Adrenal gland (tissue), 12 donors: ENCODE measurements around the gene RBPMS2. TPM values are rescaled to one million over a fixed set of nuclear protein-coding genes. Genes with fewer than 3 reads are reported as not detected.
A peak's percentile ranks its signal among the peaks of the same experiment; 100 is the strongest.

ENCODE experiments used
- DNase-seq, 7 donors: peaks; one replicate each; pipeline ENCODE4 v3.0.0-alpha.2; 2019 to 2020
- H3K27ac ChIP-seq, 5 donors: fragments of 200-600 bp; sonication (generic) in 4 of 5; 1 replicate in 3 of 5; 2 replicates in 2 of 5; pipeline versions ENCODE4 v1.5.1 to v1.8.0; 2016 to 2020; ENCODE audit warnings: mild to moderate bottlenecking in 1 of 5
- H3K27me3 ChIP-seq: fragments of 200-600 bp; 2 replicates; pipeline ENCODE4 v1.8.0; 2021
- H3K36me3 ChIP-seq, 2 donors: fragments of 200-600 bp; replicated peaks in 1 of 2; 1 replicate in 1 of 2; 2 replicates in 1 of 2; pipeline versions ENCODE4 v1.5.1 to v1.8.0; 2018 to 2022
- H3K4me1 ChIP-seq, 2 donors: fragments of 200-600 bp; replicated peaks in 1 of 2; 1 replicate in 1 of 2; 2 replicates in 1 of 2; pipeline versions ENCODE4 v1.5.1 to v1.8.0; 2018 to 2021
- H3K4me3 ChIP-seq, 4 donors: fragments of 200-600 bp; sonication (generic) in 3 of 4; one replicate each; pipeline ENCODE4 v1.5.1; 2016 to 2018
- H3K9me3 ChIP-seq, 3 donors: fragments of 200-600 bp; sonication (generic) in 1 of 3; replicated peaks in 1 of 3; 1 replicate in 2 of 3; 2 replicates in 1 of 3; pipeline versions ENCODE4 v1.5.1 to v1.8.0; 2016 to 2021
- POLR2A ChIP-seq, 2 donors: fragments of 450-650 bp; IDR thresholded peaks; one replicate each; pipeline ENCODE4 v1.6.1; 2017; ENCODE audit warnings: antibody characterized with exemption in 2 of 2, mild to moderate bottlenecking in 2 of 2, moderate library complexity in 1 of 2
- WGBS, 4 donors: extraction: QIAGEN DNeasy Blood & Tissue Kit in 2 of 4; methylation state at CpG; one replicate each; pipeline versions ENCODE4 v1.1.5 to v1.1.7; 2013 to 2017; 5-methylcytosine and 5-hydroxymethylcytosine counted together
- intact Hi-C, 2 donors: fragments of 100-400 bp; cut with DNase I; formaldehyde crosslinking; loops; one replicate each; pipeline versions ENCODE4 v1.14.1 to v1.15.0; 2022 to 2023
- polyA plus RNA-seq, 3 donors: library from polyadenylated mRNA; stranded (reverse); fragments of 200-250 nt in 2 of 3; fragments of 350-450 nt in 1 of 3; fragmentation: Illumina TruSeq in 1 of 3; extraction: RNeasy Lipid Tissue Mini Kit (QIAGEN cat#74804) in 1 of 3; gene quantifications; one replicate each; pipeline ENCODE4 v1.2.3, GENCODE V29; 2013 to 2014
- total RNA-seq, 9 donors: library from RNA; depleted of rRNA in 4 of 9; stranded (reverse); fragments of >200 nt in 4 of 9; fragments of 120-200 nt in 1 of 9; fragmentation: NEBNext Ultra II Directional in 1 of 9; extraction: Animal tissue kit (Norgen Biotek cat#: 25700) in 1 of 9; gene quantifications; one replicate each; pipeline versions ENCODE4 v1.1.0 to v1.2.4, GENCODE V29; 2013 to 2023
- TF ChIP-seq, protein P1 (sequence below), 6 experiments: fragments of 450-650 bp in 4 of 6; fragments of 200-600 bp in 2 of 6; sonication (generic) in 1 of 6; IDR thresholded peaks; 1 replicate in 5 of 6; 2 replicates in 1 of 6; pipeline versions ENCODE4 v1.5.1 to v1.8.0; 2016 to 2021; ENCODE audit warnings: antibody characterized with exemption in 6 of 6, mild to moderate bottlenecking in 2 of 6, moderate library complexity in 1 of 6
- donor health status: healthy with polysubstance abuse.
- donor health status: Bipolar disorder and iron deficiency.
- donor health status: DM: yes; HTN: yes; CAD: no.
- donor health status: DM: no; HTN: no; CAD: no.
- donor health status: DM: no; HTN: no; CAD: no.
- donor health status: DM: yes; HTN: yes; CAD: no.

Gene RBPMS2
- total and polyA plus RNA-seq, 12 donors, result 0.39 to 6.3 (median 4.0) TPM; not detected in 1

DNA sequence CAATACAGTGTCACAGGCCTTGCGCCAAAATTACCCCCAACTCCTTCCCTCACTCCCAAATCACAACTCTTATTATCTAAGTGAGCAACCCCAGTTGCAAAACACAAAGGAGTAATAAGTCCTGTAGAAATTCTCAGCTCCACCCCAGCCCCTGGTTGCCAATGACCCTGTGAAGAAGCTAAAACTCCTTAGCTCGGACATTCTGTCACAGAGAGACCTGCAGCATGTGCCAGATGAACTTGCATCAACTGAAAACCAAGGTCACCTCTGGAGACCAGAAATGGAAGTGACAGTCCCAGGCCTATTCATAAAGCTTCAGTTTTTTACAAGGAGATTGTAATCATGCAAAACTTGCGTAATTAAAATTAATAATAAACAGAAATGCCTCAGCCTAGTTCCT is 55.2 kb downstream of the RBPMS2 start:
- Histone ChIP-seq H3K36me3 (no peaks in the 10 kb centered on the region), H3K4me1 (no peaks in the 10 kb centered on the region), H3K4me3 (no peak overlapping the region), H3K9me3 (no peaks in the 10 kb centered on the region), H3K27ac (peak overlapping the region in 3 of 5 donors; percentile 20 to 59 (median 25)), H3K27me3 (no peaks in the 10 kb centered on the region)
- peak; percentile 51 to 87 (median 72) for DNase-seq
- 42 to 50% (median 49%) methylated on average over 3 of the region's 3 CpGs for WGBS, 4 donors
- TF ChIP-seq, protein P1, sequence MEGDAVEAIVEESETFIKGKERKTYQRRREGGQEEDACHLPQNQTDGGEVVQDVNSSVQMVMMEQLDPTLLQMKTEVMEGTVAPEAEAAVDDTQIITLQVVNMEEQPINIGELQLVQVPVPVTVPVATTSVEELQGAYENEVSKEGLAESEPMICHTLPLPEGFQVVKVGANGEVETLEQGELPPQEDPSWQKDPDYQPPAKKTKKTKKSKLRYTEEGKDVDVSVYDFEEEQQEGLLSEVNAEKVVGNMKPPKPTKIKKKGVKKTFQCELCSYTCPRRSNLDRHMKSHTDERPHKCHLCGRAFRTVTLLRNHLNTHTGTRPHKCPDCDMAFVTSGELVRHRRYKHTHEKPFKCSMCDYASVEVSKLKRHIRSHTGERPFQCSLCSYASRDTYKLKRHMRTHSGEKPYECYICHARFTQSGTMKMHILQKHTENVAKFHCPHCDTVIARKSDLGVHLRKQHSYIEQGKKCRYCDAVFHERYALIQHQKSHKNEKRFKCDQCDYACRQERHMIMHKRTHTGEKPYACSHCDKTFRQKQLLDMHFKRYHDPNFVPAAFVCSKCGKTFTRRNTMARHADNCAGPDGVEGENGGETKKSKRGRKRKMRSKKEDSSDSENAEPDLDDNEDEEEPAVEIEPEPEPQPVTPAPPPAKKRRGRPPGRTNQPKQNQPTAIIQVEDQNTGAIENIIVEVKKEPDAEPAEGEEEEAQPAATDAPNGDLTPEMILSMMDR (IDR thresholded peaks at IDR 0.05), result no peak
- TF ChIP-seq POLR2A (IDR thresholded peaks at IDR 0.05), result no peak
- intact Hi-C loops, result no loop called here

DNA sequence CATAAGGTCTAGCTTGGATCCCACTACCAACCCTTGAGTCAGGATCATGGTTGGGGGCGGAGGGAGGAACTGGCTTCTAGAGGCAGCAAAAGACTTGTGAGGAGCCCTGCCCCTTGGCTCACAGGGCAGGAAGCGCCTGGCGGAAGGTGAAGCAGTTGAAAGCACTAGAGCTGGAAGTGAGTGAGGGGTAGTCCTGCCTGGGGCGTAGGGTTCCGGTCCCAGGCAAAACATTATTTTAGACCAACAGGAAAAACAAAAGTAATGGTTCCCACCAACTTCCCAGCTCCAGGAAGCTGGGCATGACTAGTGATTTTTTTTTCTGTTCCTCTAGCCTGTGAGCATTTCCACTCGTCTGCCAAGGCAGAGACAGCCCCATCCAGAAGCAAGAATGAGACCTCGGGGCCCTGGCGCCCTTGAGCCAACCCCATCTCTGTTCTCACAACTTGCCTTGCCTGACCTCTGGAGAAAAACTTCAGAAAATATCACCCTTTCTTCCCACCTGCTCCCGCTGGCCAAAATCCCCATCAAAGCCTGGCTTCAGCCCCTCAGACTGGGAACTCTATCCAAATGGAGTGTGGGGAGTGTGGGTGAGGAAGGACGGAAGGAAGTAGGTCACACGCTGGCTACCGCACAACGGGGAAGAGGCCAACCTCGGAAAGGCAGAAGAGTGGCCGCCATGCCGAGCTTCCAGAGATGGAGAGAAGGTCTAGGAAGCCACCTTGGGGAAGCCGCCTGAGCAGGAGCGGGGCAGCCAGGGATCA is 57.5 kb downstream of the RBPMS2 start:
- no peak for TF ChIP-seq POLR2A (IDR thresholded peaks at IDR 0.05)
- TF ChIP-seq, protein P1 (IDR thresholded peaks at IDR 0.05), result no peak
- H3K36me3 ChIP-seq, result no peaks in the 10 kb centered on the region
- no peaks in the 10 kb centered on the region for H3K27me3 ChIP-seq
- no peak for DNase-seq
- H3K27ac ChIP-seq, result peak overlapping the region in 3 of 5 donors; percentile 15 to 74 (median 52)
- no peaks in the 10 kb centered on the region for H3K9me3 ChIP-seq
- no peaks in the 10 kb centered on the region for H3K4me1 ChIP-seq
- intact Hi-C loops, result no loop called here
- no peak overlapping the region for H3K4me3 ChIP-seq
- WGBS, 4 donors, result 64 to 75% (median 71%) methylated on average over 15 to 18 of the region's 18 CpGs

DNA sequence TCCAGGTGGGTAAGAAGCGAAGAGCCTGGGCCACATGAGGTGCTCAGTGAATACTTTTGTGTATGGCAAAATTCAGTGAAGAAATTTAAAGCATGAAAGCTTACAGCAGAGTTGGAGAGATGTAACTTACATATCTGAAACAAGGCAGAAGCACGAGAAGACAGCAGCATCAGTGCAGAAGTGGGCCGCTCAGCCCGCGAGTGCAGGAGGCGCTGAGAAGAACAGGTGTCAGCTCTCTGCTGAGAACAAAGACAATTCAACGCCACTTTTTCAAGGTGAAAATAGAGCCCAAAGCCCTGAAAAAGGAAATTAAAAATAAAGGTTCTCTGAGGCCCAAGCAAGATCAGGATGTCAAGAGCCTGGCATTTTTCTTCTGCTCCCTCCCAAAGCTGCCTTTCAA is 58.3 kb downstream of the RBPMS2 start:
- no peak for DNase-seq
- Histone ChIP-seq H3K4me1 (no peaks in the 10 kb centered on the region), H3K27me3 (no peaks in the 10 kb centered on the region), H3K36me3 (no peaks in the 10 kb centered on the region), H3K27ac (no peak overlapping the region), H3K9me3 (no peaks in the 10 kb centered on the region), H3K4me3 (no peak overlapping the region)
- TF ChIP-seq, protein P1 (IDR thresholded peaks at IDR 0.05), result no peak
- TF ChIP-seq POLR2A (IDR thresholded peaks at IDR 0.05), result no peak
- intact Hi-C loops, result no loop called here
- 89 to 96% (median 93%) methylated on average over 7 of the region's 7 CpGs for whole genome bisulfite sequencing, 4 donors

DNA sequence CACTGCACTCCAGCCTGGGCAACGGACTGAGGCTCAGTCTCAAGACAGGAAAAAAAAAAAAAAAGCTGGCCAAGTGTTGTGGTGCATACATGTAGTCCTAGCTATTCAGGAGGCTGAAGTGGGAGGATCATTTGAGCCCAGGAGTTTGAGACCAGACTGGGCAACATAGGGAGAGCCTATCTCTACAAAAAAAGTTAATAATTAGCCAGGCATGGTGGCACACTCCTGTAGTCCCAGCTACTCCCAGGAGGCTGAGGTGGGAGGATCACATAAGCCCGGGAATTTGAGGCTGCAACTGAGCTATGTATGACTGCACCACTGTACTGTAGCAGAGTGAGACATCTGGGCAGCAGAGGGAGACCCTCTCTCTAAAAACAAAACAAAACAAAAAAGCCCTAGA is 58.9 kb downstream of the RBPMS2 start:
- H3K27ac ChIP-seq, result no peak overlapping the region
- DNase-seq, result no peak
- intact Hi-C loops, result no loop called here
- no peak overlapping the region for H3K4me3 ChIP-seq
- no peaks in the 10 kb centered on the region for H3K4me1 ChIP-seq
- WGBS, 4 donors, result 85 to 91% (median 90%) methylated on average over 2 of the region's 2 CpGs
- H3K36me3 ChIP-seq, result no peaks in the 10 kb centered on the region
- H3K27me3 ChIP-seq, result no peaks in the 10 kb centered on the region
- TF ChIP-seq, protein P1 (IDR thresholded peaks at IDR 0.05), result no peak
- no peaks in the 10 kb centered on the region for H3K9me3 ChIP-seq
